ENCODE data around the gene TRAF3.
"Not testable (repeated sequence)": the region's sequence is repeated elsewhere in the genome, so short reads cannot be mapped to it uniquely, and the experiment has no call there.

DNA sequence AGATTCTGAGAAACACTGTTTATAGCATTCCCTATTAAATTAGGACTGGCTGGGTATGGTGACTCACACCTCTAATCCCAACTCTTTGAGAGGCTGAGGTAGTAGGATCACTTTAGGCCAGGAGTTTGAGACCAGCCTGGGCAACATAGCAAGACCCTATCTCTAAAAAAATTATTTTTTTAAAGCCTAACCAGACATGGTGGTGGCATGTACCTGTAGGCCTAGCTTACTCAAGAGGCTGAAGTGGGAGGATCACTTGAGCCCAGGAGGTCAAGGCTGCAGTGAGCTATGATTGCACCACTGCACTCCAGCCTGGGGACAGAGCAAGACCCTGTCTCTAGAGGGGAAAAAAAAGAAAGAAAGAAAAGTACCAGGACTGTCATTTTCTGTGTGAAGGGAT is 119.5 kb downstream of the TRAF3 start:
- TF ChIP-seq POLR2A (IDR thresholded peaks at IDR 0.05); POLR2AphosphoS5 (IDR thresholded peaks at IDR 0.05; ENCODE audit: insufficient read depth in 1 of 2, low read depth in 1 of 2): not testable (repeated sequence)
- TF ChIP-seq, protein P1, sequence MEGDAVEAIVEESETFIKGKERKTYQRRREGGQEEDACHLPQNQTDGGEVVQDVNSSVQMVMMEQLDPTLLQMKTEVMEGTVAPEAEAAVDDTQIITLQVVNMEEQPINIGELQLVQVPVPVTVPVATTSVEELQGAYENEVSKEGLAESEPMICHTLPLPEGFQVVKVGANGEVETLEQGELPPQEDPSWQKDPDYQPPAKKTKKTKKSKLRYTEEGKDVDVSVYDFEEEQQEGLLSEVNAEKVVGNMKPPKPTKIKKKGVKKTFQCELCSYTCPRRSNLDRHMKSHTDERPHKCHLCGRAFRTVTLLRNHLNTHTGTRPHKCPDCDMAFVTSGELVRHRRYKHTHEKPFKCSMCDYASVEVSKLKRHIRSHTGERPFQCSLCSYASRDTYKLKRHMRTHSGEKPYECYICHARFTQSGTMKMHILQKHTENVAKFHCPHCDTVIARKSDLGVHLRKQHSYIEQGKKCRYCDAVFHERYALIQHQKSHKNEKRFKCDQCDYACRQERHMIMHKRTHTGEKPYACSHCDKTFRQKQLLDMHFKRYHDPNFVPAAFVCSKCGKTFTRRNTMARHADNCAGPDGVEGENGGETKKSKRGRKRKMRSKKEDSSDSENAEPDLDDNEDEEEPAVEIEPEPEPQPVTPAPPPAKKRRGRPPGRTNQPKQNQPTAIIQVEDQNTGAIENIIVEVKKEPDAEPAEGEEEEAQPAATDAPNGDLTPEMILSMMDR (IDR thresholded peaks at IDR 0.05), result not testable (repeated sequence)
